Stimulated activated memory B cell treated with anti-CD40 and anti-IgM and Interleukin-4, amounts not matched to agents 10 μg/mL and 1 μg/mL and 100 μg/mL, for 72 hours (primary cell): ENCODE data around the gene PPP2R5D.

Experiments
- ATAC-seq: fragments of 150-1000 bp; cut with Tn5 transposase; 2 replicates; pipeline ENCODE4 v1.10.0; 2021
- H3K27ac Mint-ChIP-seq: one replicate; pipeline ENCODE4 v1.8.0; 2022; ENCODE audit warnings: mild to moderate bottlenecking, mixed read lengths
- H3K27me3 Mint-ChIP-seq: one replicate; pipeline ENCODE4 v1.8.0; 2022; ENCODE audit warnings: mixed read lengths
- H3K36me3 Mint-ChIP-seq: one replicate; pipeline ENCODE4 v1.8.0; 2022; ENCODE audit warnings: mixed read lengths
- H3K4me1 Mint-ChIP-seq: one replicate; pipeline ENCODE4 v1.8.0; 2022; ENCODE audit warnings: mixed read lengths
- H3K4me3 Mint-ChIP-seq: one replicate; pipeline ENCODE4 v1.8.0; 2022; ENCODE audit warnings: mild to moderate bottlenecking, moderate library complexity, mixed read lengths
- H3K9me3 Mint-ChIP-seq: one replicate; pipeline ENCODE4 v1.8.0; 2022; ENCODE audit warnings: mixed read lengths

Gene PPP2R5D

DNA sequence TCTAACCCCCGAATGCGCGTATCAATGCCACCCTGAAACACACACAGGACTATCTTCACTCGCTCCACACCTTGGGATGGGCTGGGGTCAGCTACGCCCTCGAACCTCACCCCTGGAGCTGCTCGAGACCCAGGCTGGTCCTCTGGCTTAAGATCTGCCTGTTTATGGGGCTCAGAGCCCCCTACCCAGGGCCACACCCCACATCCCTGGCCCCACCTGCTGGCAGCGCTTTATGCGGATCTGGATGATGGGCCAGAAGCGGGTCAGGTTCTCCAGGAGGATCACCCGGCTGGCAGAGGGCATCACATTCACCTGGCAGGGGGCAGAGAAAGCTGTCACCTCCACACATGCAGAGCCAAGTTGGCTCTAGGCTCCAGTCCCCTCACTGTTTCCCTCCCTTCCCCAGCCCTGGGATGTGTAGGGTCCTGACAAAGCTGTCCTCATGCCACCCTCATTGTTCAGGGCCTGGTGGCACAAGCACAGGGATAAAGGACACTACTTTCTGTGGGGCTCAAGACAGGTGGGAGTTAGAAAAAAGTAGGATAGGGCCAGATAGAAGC, 61.1 kb downstream of the PPP2R5D start:
- Mint-ChIP-seq H3K36me3 (peaks cover 74% of the 10 kb centered on the region), H3K27ac (no peak overlapping the region), H3K4me3 (no peak overlapping the region), H3K9me3 (no peaks in the 10 kb centered on the region), H3K27me3 (no peaks in the 10 kb centered on the region), H3K4me1 (peaks cover 7% of the 10 kb centered on the region)
- no peak for ATAC-seq

DNA sequence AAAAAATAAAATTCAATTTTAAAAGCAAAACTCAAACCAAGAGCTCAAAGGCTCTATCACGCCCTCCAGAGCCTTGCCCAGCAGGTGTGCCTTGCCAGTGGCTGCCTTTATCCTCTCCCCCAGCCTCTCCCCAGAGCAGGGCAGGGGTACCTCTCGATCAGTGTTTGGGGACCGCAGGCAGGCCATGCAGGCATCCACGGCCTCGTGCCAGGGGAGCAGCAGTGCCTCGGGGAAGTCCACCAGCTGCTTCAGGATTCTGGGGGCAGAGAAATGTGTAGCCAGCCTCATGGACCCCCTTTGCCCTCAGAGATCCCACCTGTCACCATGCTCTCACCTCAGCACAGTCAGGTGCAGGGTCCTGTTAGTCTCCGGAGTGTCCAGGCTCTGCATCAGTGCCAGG, 63.6 kb downstream of the PPP2R5D start:
- ATAC-seq = no peak
- peaks cover 75% of the 10 kb centered on the region for H3K36me3 Mint-ChIP-seq
- peaks cover 27% of the 10 kb centered on the region for H3K4me1 Mint-ChIP-seq
- H3K27me3 Mint-ChIP-seq = no peaks in the 10 kb centered on the region
- no peaks in the 10 kb centered on the region for H3K9me3 Mint-ChIP-seq
- no peak overlapping the region for H3K27ac Mint-ChIP-seq
- H3K4me3 Mint-ChIP-seq = no peak overlapping the region

DNA sequence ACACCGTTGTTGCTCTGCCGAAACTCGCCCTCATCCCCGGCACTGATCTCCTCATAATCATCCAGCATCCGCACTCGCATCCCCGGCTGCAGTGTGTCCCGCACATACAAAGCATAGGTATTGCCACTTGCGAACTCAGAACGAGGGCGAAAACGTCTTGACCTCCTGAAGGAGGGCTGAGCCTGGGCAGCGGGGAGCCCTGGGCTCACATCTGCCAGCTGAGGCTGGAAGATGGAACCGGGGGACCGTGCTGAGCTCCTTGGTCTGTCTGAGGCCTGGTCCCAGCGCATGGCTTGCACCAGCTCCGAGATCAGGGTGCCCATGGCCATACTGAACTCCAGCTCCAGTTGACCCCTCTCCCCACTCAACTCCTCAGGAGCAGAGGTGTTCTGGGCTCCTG, 66.6 kb downstream of the PPP2R5D start:
- peaks cover 59% of the 10 kb centered on the region for H3K36me3 Mint-ChIP-seq
- H3K4me1 Mint-ChIP-seq = peaks cover 41% of the 10 kb centered on the region
- H3K27me3 Mint-ChIP-seq = no peaks in the 10 kb centered on the region
- H3K4me3 Mint-ChIP-seq = no peak overlapping the region
- H3K9me3 Mint-ChIP-seq = no peaks in the 10 kb centered on the region
- no peak for ATAC-seq
- H3K27ac Mint-ChIP-seq = peak overlapping the region; percentile 96

DNA sequence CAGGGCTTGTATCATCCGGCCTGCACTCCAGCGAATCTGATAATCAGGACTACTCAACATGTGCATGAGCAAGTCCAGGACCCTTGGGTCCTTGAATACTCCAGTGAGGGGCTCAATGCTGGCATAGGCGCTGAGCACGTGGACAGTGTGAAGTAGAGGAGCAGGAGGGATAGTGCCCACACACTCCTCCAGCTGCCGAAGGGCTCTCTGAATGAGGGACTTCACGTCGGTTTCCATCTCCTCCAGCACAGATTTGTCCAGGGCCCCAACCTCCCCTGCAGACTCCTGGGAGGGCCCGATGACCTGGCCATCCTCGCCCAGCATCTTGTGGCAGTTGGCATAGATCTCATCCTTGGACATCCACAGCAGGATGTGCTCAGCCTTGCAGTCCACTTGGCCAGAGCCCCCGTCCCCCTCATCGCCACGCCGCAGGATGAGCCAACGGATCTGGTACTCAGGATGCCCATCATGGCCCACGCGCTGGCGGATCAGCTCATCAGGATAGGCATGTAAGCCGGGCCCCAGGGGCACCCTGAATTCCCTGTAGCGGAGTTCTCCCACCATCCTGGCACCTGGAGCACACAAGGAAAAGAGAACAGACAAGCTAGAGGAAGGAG, 68.0 kb downstream of the PPP2R5D start:
- Mint-ChIP-seq H3K36me3 (peaks cover 51% of the 10 kb centered on the region), H3K9me3 (no peaks in the 10 kb centered on the region), H3K27ac (peak overlapping the region; percentile 96), H3K4me1 (peaks cover 41% of the 10 kb centered on the region), H3K4me3 (peak overlapping the region; percentile 98), H3K27me3 (no peaks in the 10 kb centered on the region)
- ATAC-seq = no peak

DNA sequence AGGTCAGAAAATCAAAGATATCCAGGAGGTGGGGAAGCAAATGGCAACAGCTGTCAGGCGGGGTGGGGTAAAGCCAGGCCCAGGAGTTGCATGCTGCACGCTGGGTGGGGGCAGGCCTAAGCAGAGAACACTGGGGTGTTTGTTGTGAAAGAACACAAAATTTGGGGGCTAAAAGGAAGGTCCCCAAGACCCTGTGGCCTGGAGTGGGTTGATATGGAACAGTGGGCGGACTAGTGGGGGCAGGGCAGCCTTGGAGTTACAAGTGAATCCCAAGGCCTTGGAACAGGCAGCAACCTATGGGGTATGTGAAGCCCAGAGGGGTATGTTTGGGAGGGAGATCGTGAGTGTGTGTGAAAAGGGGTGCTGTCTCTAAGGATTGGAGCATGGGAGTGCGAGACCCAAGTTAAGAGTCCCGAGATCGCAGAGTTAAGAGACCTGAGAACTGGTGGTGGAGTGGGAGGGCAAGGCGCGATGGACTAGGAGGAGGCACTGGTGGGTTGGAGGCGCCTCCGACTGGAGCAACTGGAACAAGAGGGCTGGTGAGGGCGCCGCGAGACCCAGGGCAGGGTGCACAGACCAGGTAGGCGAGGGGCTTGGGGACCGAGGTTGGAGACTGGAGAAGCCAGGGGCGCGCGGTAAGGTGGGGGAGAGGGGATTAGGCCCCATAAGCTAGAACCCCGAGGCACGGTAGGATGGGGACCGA, 68.6 kb downstream of the PPP2R5D start:
- peak; percentile 24 for ATAC-seq
- Mint-ChIP-seq H3K9me3 (no peaks in the 10 kb centered on the region), H3K27me3 (no peaks in the 10 kb centered on the region), H3K27ac (peak overlapping the region; percentile 96), H3K36me3 (peaks cover 51% of the 10 kb centered on the region), H3K4me1 (peaks cover 44% of the 10 kb centered on the region), H3K4me3 (peak overlapping the region; percentile 98)

DNA sequence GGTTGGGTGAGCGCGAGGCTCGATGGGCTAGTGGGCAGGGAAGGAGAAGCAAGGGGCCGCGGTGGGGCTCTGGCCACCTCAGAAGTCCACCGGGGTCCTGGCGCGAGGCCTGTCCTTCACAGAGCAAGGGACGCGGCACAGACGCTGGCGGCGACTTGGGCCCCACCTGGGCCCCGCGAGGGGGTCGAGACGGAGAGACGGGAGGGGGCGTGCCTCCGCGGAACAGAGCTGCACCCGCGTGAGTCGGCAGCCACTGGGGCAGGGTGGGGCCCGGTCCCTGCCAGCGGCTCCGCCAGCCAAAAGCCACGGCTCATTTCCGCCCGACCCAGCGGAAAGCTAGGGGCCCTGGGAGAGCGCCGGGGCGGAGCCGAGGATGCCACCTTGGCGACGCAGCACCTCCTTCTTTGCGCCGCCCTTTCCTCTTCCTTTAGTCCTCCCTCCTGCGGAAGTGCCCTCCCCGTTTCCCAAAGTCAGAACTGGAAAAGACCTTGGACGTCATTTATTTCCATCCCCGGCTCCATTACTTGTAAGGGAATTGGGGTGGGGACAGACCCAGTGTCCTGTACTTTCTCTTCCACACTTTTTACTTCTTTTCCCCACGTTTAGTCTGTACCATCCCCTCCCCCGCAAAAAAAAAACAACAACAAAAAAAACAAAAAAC, 69.3 kb downstream of the PPP2R5D start, which contains the start of gene CUL7:
Gene CUL7, minus strand, starts transcription at position 307 of the 661 bp plus-strand sequence. CDS start 1,063 bp downstream, outside the sequence.
- H3K27me3 Mint-ChIP-seq = no peaks in the 10 kb centered on the region
- H3K4me1 Mint-ChIP-seq = peaks cover 51% of the 10 kb centered on the region

DNA sequence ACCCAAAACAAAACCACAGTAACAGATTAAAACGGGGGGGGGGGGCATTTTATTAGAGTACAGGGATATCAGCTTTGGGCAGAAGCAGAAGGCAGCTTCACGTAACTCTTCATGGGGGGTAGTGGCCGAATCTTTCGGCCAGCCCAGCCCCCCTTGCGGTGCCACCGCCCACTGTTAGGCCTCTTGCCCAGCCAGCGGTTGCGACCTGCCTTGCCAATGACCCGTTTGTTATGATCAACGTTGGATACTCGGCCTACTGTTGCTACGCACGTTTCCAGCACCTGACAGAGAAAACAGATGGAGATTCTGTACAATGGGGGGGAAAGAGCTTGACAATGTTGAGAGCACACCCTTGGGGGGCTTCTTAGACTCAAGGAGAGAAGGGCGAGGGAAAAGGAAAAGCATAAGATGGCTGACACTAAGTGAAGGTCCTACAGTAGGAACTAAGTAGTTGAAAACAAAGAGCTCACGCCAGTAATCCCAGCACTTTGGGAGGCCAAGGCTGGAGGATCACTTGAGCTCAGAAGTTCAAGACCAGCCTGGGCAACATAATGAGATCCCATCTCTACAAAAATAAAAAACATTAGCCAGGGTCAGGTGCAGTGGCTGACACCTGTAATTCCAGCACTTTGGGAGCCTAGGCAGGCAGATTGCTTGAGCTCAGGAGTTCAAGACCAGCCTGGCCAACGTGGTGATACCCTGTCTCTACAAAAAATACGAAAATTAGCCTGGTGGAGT, 70.0 kb downstream of the PPP2R5D start:
- peak overlapping the region; percentile 96 for H3K27ac Mint-ChIP-seq
- H3K4me1 Mint-ChIP-seq = peaks cover 54% of the 10 kb centered on the region
- ATAC-seq = no peak
- H3K4me3 Mint-ChIP-seq = peak overlapping the region; percentile 98
- H3K9me3 Mint-ChIP-seq = no peaks in the 10 kb centered on the region
- H3K36me3 Mint-ChIP-seq = peaks cover 47% of the 10 kb centered on the region
- no peaks in the 10 kb centered on the region for H3K27me3 Mint-ChIP-seq

More for the DNA sequence above, 69.3 kb downstream of the PPP2R5D start, which contains the start of gene CUL7:
- ATAC-seq = peak; percentile 98
- peak within 1 kb of the TSS; percentile 98 for H3K4me3 Mint-ChIP-seq
- H3K27ac Mint-ChIP-seq = peak within 1 kb of the TSS; percentile 96
- H3K9me3 Mint-ChIP-seq = no peaks in the 10 kb centered on the region
- peaks cover 51% of the 10 kb centered on the region for H3K36me3 Mint-ChIP-seq

DNA sequence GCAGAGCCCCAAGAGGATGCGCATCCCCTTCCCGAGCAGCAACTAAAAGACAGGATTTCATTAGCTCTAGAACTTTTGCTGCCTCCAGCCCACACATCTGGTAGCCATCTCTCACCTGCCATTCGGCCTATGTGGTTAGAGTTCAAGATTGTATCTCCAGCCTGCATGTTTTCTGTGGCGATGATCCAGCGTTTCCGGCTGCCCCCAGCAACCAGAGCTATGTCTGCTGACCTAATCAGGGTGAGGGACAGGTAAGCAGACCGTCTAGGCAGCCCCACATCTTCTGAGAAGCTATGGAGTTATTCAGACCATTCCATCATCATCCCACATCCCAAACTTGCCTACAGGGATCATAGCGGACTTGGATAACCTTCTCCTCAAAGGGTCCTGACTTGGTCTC, 71.6 kb downstream of the PPP2R5D start:
- peaks cover 60% of the 10 kb centered on the region for H3K4me1 Mint-ChIP-seq
- peaks cover 32% of the 10 kb centered on the region for H3K36me3 Mint-ChIP-seq
- H3K27ac Mint-ChIP-seq = no peak overlapping the region
- H3K4me3 Mint-ChIP-seq = no peak overlapping the region
- H3K27me3 Mint-ChIP-seq = no peaks in the 10 kb centered on the region
- H3K9me3 Mint-ChIP-seq = no peaks in the 10 kb centered on the region
- ATAC-seq = no peak

DNA sequence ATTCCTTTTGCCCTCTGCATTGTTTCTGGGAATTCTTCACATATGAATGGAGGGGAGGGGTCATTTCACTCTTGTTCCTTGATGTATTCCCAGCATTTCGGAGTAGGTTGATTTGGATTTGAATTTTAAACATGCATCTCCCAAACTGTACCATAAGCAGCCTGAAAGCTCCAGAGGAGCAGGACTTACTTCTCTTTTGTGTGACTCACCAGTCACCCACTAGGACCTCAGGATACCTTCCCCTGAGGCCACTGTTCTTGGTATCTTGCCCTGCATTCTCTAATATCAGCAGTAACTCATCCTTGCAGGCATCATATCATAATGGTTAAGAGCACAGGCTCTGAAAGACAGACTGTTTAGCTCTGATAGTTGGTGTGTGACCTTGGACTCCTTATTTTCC, 74.2 kb downstream of the PPP2R5D start:
- peaks cover 41% of the 10 kb centered on the region for H3K4me1 Mint-ChIP-seq
- no peak for ATAC-seq

DNA sequence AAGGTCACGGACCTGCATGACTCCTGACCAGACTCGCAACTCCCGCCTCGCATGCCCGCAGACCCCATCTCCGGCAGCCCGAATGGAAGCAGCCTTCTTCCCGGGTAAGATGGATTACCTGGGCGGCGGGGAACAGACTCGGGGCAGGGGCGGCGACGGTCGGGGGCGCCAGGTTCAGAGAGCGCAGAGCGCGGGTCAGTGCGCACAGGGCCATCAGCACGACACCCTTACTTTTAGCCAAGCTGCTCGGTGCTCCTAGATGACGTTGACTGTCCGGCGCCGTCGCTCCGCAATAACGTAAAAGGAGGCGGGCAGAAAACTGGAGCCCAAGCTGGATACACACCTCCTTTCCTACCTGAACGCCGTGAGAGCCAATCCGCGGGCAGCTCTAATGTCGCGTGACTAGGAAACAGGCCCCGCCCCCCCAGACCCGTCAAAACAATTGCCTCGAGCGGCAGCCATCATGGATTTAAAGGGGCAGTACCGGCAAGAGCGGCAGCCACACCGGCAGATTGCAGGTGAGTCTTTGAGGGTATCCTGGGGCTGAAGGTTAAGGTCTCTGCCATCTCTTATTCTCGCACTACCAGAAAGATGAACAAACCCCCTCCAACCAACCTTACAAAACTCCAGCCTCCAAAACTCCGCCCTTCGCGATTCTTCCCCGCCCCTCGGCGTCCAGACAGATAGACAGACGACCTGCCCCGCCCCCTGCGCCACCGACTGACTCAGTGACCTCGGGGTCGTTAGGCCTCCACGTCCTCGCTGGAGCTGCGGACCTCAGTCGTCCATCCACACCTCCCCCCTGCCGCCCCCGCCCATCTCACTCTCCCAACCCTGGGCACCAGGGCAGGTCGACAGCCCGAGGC, 75.0 kb downstream of the PPP2R5D start, which contains the start of the genes KLC4 and MRPL2:
Gene KLC4, plus strand, starts transcription at position 464 of the 866 bp plus-strand sequence. CDS start 1,705 bp downstream, outside the sequence.
Gene MRPL2, minus strand, starts transcription at position 267 of the 866 bp plus-strand sequence. Its CDS starts 53 bp downstream, at position 214.
- ATAC-seq = peak; percentile 98
- no peaks in the 10 kb centered on the region for H3K27me3 Mint-ChIP-seq
- H3K4me3 Mint-ChIP-seq = peak within 1 kb of the TSS; percentile 93
- H3K4me1 Mint-ChIP-seq = peaks cover 33% of the 10 kb centered on the region
- H3K9me3 Mint-ChIP-seq = no peaks in the 10 kb centered on the region
- peaks cover 26% of the 10 kb centered on the region for H3K36me3 Mint-ChIP-seq
- peak within 1 kb of the TSS; percentile 99 for H3K27ac Mint-ChIP-seq

More for the DNA sequence above, 74.2 kb downstream of the PPP2R5D start:
- H3K27me3 Mint-ChIP-seq = no peaks in the 10 kb centered on the region
- no peaks in the 10 kb centered on the region for H3K9me3 Mint-ChIP-seq
- H3K27ac Mint-ChIP-seq = peak overlapping the region; percentile 99
- H3K36me3 Mint-ChIP-seq = peaks cover 24% of the 10 kb centered on the region
- peak overlapping the region; percentile 93 for H3K4me3 Mint-ChIP-seq

DNA sequence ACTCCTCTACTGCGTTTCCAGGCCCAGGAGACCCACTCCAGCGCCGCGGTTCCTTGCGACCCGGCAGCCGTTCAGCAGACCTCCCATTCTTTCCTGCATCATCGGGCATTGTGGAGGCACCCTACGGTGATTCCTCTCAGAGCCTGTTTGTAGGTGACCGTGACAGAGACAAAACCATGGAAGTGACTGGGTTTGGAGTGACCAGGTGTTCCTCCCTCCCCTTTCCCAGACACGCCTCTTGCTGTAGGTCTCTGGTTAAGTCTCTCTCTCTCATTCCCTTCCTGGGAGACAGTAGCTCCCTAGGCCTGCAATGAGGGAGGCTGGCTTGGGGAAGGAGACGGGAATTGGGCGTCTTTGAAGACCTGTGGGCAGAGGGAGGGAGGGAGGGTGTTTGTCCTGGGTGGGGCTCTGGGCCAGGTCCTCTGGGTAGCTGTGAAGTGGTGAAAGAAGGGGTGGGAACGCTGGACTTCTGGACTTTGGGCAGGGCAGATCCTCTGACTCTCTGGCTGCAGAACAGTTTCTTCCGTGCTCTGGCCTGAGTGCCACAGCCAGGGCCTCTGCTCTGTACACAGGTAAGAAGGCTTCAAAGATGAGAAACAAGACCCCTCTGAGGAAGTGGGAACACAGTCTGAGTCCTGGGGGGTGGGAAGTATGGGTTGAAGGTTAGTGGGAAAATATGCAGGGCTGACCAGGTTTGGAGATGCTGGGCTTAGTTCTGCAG, 75.8 kb downstream of the PPP2R5D start:
- Mint-ChIP-seq H3K27ac (peak overlapping the region; percentile 99), H3K36me3 (peaks cover 31% of the 10 kb centered on the region), H3K27me3 (no peaks in the 10 kb centered on the region), H3K9me3 (no peaks in the 10 kb centered on the region), H3K4me3 (peak overlapping the region; percentile 93), H3K4me1 (peaks cover 32% of the 10 kb centered on the region)
- no peak for ATAC-seq

DNA sequence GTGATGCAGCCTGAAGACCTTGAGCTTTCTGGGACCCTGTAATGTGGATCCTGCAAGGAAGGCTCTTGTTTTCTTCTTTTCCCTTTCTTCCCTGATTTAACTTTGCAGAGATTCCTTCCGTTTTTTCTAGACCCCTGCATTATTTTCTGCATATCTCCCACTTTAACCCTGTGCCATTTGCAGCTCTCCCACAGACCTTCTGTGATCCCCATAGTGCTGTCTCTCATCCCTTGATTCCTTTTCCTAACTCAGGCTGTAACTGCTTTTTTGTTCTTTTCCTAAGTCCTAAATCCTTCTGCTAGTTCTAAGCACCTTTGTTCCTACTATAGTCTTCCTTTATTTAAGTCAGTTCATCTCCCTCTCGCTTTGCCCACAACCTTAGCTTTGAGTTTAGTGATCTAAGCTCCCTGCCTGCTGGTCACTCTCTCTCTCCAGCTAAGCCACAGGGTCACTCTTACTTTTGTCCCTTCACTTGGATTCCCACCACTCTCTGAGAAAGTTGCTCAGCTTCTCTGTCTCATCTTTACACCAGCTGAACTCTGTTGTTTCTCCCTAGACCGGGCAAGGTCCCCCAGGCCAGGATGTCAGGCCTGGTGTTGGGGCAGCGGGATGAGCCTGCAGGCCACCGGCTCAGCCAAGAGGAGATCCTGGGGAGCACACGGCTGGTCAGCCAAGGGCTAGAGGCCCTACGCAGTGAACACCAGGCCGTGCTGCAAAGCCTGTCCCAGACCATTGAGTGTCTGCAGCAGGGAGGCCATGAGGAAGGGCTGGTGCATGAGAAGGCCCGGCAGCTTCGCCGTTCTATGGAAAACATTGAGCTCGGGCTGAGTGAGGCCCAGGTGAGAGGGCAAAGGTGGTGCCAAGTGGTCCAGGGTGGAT, 76.6 kb downstream of the PPP2R5D start:
- Mint-ChIP-seq H3K27me3 (no peaks in the 10 kb centered on the region), H3K4me1 (peaks cover 32% of the 10 kb centered on the region), H3K4me3 (peak overlapping the region; percentile 48), H3K36me3 (peaks cover 29% of the 10 kb centered on the region), H3K9me3 (no peaks in the 10 kb centered on the region), H3K27ac (no peak overlapping the region)
- ATAC-seq = no peak

DNA sequence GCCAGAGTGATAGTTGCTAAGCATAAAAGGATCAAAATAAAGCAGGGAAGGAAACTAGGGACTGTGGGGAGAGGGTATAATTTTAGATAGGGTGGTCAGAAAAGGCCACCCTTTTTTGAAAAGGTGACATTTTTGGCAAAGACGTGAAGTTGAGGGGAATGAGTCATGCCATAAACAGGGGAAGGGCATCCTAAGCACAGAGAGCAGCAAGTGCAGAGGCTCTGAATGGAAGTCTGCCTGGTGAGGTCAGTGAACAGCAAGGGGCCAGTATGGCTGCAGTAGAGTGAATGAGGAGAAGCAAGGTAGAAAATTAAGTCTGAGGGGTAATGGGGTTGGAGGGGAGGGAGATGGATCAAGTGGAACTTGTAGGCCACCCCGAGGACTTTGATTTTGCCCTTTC, 77.5 kb downstream of the PPP2R5D start:
- ATAC-seq = no peak
- H3K9me3 Mint-ChIP-seq = no peaks in the 10 kb centered on the region
- H3K4me3 Mint-ChIP-seq = no peak overlapping the region
- no peaks in the 10 kb centered on the region for H3K27me3 Mint-ChIP-seq
- H3K36me3 Mint-ChIP-seq = peaks cover 33% of the 10 kb centered on the region
- H3K4me1 Mint-ChIP-seq = peaks cover 32% of the 10 kb centered on the region
- H3K27ac Mint-ChIP-seq = no peak overlapping the region
